Measurements from ENCODE around the gene SHB.

SHB gene

DNA sequence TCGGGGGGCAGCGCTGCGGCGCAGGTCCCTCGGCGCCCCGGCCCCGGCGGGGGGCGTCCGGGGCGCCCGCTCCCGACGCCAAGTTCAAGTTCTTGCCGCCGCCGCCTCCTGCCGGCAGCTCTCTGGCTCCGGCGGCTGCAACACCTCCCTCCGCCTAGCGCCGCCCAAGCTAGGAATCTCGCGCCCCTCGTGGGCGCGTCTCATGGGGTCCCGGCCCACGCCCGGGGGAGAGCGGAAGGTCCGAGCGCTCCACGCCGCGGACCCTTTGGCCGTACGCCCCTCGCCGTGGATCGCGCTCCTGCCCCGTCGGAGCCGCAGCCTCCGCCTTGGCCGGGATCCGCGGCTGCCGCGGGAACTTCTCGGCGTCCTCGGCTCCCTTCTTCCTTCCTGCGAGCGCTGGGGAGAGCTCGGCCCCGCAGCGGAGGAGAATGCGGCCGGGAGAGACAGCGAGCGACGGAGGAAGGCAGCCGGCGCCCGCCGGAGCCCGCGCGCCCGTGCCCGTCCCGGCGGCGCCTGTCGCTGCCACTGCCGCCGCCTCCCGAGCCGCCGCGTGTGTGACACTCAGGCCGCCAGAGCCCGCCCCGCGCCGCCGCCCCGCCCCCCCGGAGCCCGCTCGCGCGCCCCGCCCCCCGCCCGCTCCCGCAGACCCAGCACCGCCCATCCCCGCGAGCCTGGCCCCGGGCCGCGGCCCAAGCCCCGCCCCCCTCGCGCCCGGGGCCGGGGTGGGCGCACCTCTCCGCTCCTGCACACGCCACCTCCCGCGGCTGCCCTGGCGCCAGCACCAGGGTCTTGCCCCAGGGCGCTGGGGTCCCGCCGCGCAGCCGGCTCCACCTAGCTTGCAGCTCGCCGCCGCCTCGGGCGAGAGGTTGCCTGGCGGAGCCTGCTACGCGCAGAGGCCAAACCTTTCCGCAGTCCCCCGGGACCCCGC is at the start of gene SHB:
SHB (minus strand) TSS at position 527 of the 928 bp plus-strand sequence. CDS start 582 bp downstream, outside the sequence.
- DNase-seq (ENCODE audit: low read depth in 2 of 2) = peak; percentile 64 to 80

GRCh38 chr9:38117651-38118050 is 48.6 kb upstream of the SHB start:
- no peak for DNase-seq (ENCODE audit: low read depth in 2 of 2)

GRCh38 chr9:38114905-38115304 is 45.9 kb upstream of the SHB start:
- DNase-seq (ENCODE audit: low read depth in 2 of 2) = no peak

DNA sequence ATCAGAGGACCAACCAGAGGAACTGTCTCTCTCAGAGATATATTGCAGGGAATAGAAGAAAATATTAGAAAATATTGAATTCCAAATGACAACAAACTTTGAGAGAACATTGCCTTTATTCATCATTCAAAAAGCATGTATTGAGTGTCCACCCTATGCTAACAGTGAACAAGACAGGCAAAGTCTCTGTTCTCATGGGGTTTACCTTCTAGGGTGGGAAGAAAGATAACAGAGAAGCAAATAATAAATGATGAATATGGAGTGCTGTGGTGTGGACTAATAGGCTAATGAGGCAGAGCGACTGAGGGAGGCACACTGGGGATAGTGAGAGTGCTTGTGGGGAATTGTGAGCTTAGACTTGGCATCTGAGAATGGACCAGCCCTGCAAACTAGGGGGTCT is 43.4 kb upstream of the SHB start:
- no peak for DNase-seq (ENCODE audit: low read depth in 2 of 2)

- no peak for DNase-seq (ENCODE audit: low read depth in 2 of 2)
Observed at GRCh38 chr9:38112049-38112448, 43.0 kb upstream of the SHB start.

- DNase-seq (ENCODE audit: low read depth in 2 of 2) = no peak
Observed at GRCh38 chr9:38110476-38110875, 41.4 kb upstream of the SHB start.

- DNase-seq (ENCODE audit: low read depth in 2 of 2) = no peak
Observed at GRCh38 chr9:38109601-38110000, 40.6 kb upstream of the SHB start.

GRCh38 chr9:38108326-38108725 is 39.3 kb upstream of the SHB start:
- DNase-seq (ENCODE audit: low read depth in 2 of 2) = no peak

- no peak for DNase-seq (ENCODE audit: low read depth in 2 of 2)
Observed at GRCh38 chr9:38107811-38108304, 38.8 kb upstream of the SHB start.

DNA sequence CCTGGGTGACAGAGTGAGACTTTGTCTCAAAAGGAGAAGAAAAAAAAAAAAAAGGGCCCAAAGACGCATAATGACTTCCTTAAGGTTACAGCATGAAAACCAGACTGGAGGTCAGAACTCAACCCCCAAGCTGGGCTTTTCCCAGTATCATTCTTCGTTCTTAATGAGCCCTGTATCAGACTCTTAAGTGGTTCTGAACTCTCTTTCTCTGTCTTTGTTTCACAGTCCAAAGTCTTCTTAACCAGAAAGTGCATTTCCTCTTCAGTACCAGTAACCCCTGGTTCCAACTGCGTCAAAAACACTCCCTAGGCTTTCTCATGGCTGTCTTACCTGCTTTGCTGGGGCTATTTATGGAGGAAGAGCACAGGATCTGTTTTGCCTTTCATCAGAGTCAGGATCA is 38.4 kb upstream of the SHB start:
- DNase-seq (ENCODE audit: low read depth in 2 of 2) = no peak

DNA sequence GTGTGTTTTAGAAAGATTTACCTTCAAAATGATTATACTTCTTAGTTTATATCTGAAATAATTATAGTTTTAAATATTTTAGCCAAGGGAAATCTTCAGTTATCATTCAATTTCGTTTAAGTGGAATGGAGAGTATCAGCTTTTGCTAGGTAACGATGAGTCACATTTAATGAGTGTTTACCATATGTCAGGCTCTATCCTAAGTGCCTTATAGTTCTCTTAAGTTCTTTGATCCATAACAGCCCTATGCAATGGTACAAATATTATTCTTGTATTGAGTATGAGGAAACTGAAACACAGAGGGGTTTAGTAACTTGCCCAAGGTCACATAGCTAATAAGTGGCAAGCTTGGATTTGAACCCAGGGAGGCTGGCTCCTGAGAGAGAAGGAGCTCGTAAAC is 37.5 kb upstream of the SHB start:
- DNase-seq (ENCODE audit: low read depth in 2 of 2) = no peak

GRCh38 chr9:38103340-38103739 is 34.3 kb upstream of the SHB start:
- no peak for DNase-seq (ENCODE audit: low read depth in 2 of 2)

- DNase-seq (ENCODE audit: low read depth in 2 of 2) = no peak
Observed at GRCh38 chr9:38101423-38101822, 32.4 kb upstream of the SHB start.

- no peak for DNase-seq (ENCODE audit: low read depth in 2 of 2)
Observed at GRCh38 chr9:38096238-38096805, 27.3 kb upstream of the SHB start.

- no peak for DNase-seq (ENCODE audit: low read depth in 2 of 2)
Observed at GRCh38 chr9:38094165-38094564, 25.1 kb upstream of the SHB start.

GRCh38 chr9:38092656-38093055 is 23.6 kb upstream of the SHB start:
- no peak for DNase-seq (ENCODE audit: low read depth in 2 of 2)

DNA sequence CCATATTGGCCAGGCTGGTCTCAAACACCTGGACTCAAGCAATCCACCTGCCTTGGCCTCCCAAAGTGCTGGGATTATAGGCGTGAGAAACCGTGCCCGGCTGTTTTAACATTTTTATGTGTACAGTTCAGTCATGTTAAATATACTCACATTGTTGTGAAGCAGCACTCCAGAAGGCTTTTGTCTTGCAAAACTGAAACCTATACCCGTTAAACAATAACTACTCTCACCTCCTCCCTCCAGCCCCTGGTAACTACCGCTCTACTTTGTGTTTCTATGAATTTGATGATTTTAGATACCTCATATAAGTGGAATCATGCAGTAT is 23.1 kb upstream of the SHB start:
- no peak for DNase-seq (ENCODE audit: low read depth in 2 of 2)

DNA sequence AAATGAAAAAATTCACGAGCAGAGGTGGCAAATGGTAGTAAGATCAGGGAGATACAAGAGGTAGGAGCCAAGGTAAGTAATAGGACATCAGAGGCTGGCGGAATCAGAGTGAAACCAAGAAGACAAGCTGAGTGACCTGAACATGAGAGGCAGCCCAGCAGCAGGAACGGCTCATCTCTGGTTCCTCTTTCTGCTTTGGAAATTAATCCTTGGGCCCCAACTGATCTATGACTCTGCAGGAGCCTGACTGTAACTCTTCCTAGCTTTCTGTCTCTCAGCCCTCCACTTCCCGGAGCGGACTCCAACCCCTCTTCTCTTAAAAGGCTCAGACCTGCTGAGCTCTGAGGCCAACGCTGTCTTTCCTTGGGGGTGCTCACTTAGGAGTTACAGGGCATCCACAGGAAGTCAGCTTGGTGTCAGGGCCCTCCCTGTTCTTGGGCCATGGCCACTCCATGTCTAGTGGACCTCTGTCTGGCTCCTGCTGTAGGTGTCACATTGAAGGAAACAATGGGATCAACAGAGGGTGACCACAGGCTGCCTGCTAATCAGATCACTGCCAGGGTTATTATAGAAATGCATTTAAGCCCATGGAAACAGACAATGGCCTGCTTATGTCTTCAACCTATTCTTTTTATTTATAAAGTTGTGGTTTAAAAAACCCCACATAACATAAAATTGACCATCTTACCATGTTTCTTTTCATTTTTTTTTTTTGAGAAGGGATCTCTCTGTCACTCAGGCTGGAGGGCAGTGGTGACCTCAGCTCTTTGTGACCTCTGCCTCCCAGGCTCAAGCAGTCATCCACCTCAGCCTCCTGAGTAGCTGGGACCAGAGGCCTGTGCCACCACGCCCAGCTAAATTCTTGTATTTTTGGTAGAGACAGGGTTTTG is 22.5 kb upstream of the SHB start:
- DNase-seq (ENCODE audit: low read depth in 2 of 2) = no peak

DNA sequence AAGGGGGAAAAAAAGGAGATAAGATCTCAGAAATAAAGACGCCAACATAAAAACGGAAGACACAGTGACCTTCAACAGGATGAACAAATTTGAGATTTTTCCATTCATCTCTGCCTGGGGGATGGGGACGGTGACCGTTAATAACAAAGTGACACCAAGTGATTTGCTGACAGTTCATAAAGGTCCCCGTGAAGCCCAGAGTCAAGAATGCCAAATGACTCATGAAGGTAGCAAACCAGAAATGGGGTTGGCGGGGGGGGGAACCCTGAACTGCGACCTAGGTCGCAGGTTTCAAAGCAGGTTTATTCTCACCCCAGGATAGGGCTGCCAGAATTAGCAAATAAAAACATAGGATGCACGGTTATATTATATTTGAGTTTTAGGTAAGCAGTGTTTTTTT is 21.1 kb upstream of the SHB start:
- DNase-seq (ENCODE audit: low read depth in 2 of 2) = no peak

GRCh38 chr9:38089387-38090165 is 20.5 kb upstream of the SHB start:
- DNase-seq (ENCODE audit: low read depth in 2 of 2) = no peak

Measured in stimulated activated CD4-positive, alpha-beta T cell treated with anti-CD3 and anti-CD28 coated beads, Interleukin-1b, Interleukin-23, amount 100 ng/mL, for 1 hour (primary cell).